Panc1 (cell line): Measurements from ENCODE around the gene OGFRL1.

Experiments used
- POLR2AphosphoS5 ChIP-seq: IDR thresholded peaks from 2 replicates; pipeline ENCODE4 v1.6.1; 2012; ENCODE audit warnings: mild to moderate bottlenecking, low read depth, low read length, moderate library complexity
- SIN3A ChIP-seq: IDR thresholded peaks from 2 replicates; pipeline ENCODE4 v1.6.1; 2012; ENCODE audit warnings: low read depth, mild to moderate bottlenecking, low read length, moderate library complexity, borderline replicate concordance; ENCODE audit not compliant: insufficient read depth
- TCF7L2 ChIP-seq: IDR thresholded peaks from 2 replicates; pipeline ENCODE4 v1.6.1; 2011; ENCODE audit warnings: mild to moderate bottlenecking, low read depth, low read length, inconsistent platforms
- TF ChIP-seq, protein P1 (sequence below): fragments of 450-650 bp; IDR thresholded peaks from 2 replicates; pipeline ENCODE4 v1.5.1; 2017; ENCODE audit warnings: mild to moderate bottlenecking
- TF ChIP-seq, protein P2 (sequence below), 2 experiments: IDR thresholded peaks; 2 replicates each; pipeline ENCODE4 v1.6.1; 2011 to 2012; ENCODE audit warnings: low read depth in 2 of 2, control low read depth in 1 of 2, low read length in 1 of 2, mild to moderate bottlenecking in 1 of 2, moderate library complexity in 1 of 2; ENCODE audit not compliant: insufficient read depth in 1 of 2

DNA sequence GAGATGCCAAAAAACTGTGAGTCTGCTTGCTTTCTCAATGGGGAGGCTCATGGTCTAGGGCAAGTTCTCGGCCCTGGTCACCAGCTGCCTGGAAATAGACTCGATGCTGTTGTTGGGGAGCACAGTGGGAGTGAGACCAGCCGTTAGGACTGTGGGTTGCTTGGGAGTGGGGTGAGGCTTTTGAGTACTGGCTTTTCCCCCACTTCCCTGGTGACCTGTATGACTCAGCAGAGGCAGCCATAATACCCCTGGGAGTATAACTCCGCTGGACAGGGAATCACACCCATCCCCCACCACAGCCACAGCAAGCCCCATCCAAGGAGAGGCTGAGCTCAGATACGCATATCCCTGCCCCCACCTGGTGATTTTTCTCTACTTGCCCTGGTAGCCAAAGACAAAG, 48.9 kb upstream of the OGFRL1 start:
- TF ChIP-seq, protein P1, sequence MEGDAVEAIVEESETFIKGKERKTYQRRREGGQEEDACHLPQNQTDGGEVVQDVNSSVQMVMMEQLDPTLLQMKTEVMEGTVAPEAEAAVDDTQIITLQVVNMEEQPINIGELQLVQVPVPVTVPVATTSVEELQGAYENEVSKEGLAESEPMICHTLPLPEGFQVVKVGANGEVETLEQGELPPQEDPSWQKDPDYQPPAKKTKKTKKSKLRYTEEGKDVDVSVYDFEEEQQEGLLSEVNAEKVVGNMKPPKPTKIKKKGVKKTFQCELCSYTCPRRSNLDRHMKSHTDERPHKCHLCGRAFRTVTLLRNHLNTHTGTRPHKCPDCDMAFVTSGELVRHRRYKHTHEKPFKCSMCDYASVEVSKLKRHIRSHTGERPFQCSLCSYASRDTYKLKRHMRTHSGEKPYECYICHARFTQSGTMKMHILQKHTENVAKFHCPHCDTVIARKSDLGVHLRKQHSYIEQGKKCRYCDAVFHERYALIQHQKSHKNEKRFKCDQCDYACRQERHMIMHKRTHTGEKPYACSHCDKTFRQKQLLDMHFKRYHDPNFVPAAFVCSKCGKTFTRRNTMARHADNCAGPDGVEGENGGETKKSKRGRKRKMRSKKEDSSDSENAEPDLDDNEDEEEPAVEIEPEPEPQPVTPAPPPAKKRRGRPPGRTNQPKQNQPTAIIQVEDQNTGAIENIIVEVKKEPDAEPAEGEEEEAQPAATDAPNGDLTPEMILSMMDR = no peak
- no peak for TF ChIP-seq POLR2AphosphoS5
- TF ChIP-seq TCF7L2 = no peak
- no peak for TF ChIP-seq SIN3A
- TF ChIP-seq, protein P2, sequence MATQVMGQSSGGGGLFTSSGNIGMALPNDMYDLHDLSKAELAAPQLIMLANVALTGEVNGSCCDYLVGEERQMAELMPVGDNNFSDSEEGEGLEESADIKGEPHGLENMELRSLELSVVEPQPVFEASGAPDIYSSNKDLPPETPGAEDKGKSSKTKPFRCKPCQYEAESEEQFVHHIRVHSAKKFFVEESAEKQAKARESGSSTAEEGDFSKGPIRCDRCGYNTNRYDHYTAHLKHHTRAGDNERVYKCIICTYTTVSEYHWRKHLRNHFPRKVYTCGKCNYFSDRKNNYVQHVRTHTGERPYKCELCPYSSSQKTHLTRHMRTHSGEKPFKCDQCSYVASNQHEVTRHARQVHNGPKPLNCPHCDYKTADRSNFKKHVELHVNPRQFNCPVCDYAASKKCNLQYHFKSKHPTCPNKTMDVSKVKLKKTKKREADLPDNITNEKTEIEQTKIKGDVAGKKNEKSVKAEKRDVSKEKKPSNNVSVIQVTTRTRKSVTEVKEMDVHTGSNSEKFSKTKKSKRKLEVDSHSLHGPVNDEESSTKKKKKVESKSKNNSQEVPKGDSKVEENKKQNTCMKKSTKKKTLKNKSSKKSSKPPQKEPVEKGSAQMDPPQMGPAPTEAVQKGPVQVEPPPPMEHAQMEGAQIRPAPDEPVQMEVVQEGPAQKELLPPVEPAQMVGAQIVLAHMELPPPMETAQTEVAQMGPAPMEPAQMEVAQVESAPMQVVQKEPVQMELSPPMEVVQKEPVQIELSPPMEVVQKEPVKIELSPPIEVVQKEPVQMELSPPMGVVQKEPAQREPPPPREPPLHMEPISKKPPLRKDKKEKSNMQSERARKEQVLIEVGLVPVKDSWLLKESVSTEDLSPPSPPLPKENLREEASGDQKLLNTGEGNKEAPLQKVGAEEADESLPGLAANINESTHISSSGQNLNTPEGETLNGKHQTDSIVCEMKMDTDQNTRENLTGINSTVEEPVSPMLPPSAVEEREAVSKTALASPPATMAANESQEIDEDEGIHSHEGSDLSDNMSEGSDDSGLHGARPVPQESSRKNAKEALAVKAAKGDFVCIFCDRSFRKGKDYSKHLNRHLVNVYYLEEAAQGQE (IDR thresholded peaks at IDR 0.05; ENCODE audit: insufficient read depth in 1 of 2, low read depth in 2 of 2, low read length in 1 of 2) = no peak
